HepG2 (cell line): ENCODE results near the gene HIGD1C. TPM values are rescaled to one million over a fixed set of nuclear protein-coding genes. Genes with fewer than 3 reads are reported as not detected.

Source experiments
- GABPA ChIP-seq, 2 experiments: IDR thresholded peaks; 2 replicates each; pipeline ENCODE4 v1.6.1; 2011 to 2016; ENCODE audit warnings: low read depth in 2 of 2, low read length in 1 of 2, missing biosample characterization in 1 of 2, missing genetic modification characterization in 1 of 2
- HNF4G ChIP-seq, 2 experiments: sonication (generic) in 1 of 2; formaldehyde crosslinking in 1 of 2; IDR thresholded peaks; 2 replicates each; pipeline versions ENCODE4 v1.4.0 to v1.6.1; 2011 to 2020; ENCODE audit warnings: borderline replicate concordance in 2 of 2, low read depth in 2 of 2, mild to moderate bottlenecking in 2 of 2, low read length in 1 of 2, missing genetic modification reagents in 1 of 2, moderate library complexity in 1 of 2
- KAT7 ChIP-seq: IDR thresholded peaks from 2 replicates; pipeline ENCODE4 v1.6.1; 2018; ENCODE audit warnings: borderline replicate concordance, missing compliant biosample characterization
- KDM5A ChIP-seq: fragments of 200-600 bp; sonication (generic); IDR thresholded peaks from 2 replicates; pipeline ENCODE4 v1.7.0; 2018; ENCODE audit warnings: antibody characterized with exemption, mild to moderate bottlenecking, low read length, borderline replicate concordance
- NFIB ChIP-seq: sonication (generic); formaldehyde crosslinking; IDR thresholded peaks from 2 replicates; pipeline ENCODE4 v1.9.0; 2021; ENCODE audit warnings: missing genetic modification reagents, mild to moderate bottlenecking, borderline replicate concordance
- U2AF1 ChIP-seq: fragments of 200-400 bp; formaldehyde crosslinking; optimal IDR thresholded peaks from 2 replicates; pipeline ENCODE3; 2017; ENCODE audit warnings: mild to moderate bottlenecking, low read depth, low read length
- ZBTB38 ChIP-seq: sonication (generic); formaldehyde crosslinking; IDR thresholded peaks from 2 replicates; pipeline ENCODE4 v1.5.1; 2020; ENCODE audit warnings: mild to moderate bottlenecking, missing genetic modification reagents
- ZBTB42 ChIP-seq: sonication (generic); formaldehyde crosslinking; IDR thresholded peaks from 2 replicates; pipeline ENCODE4 v1.5.0; 2020; ENCODE audit warnings: mild to moderate bottlenecking, missing genetic modification reagents
- ZFP36L1 ChIP-seq: sonication (generic); formaldehyde crosslinking; IDR thresholded peaks from 2 replicates; pipeline ENCODE4 v1.8.0; 2022; ENCODE audit warnings: mild to moderate bottlenecking, missing genetic modification reagents, moderate library complexity
- ZNF432 ChIP-seq: sonication (generic); formaldehyde crosslinking; IDR thresholded peaks from 2 replicates; pipeline ENCODE4 v1.5.0; 2020; ENCODE audit warnings: missing genetic modification reagents, mild to moderate bottlenecking, borderline replicate concordance
- ZNF547 ChIP-seq: sonication (generic); formaldehyde crosslinking; IDR thresholded peaks from 2 replicates; pipeline ENCODE4 v1.5.1; 2020; ENCODE audit warnings: mild to moderate bottlenecking, missing genetic modification reagents
- ZNF660 ChIP-seq: sonication (generic); formaldehyde crosslinking; IDR thresholded peaks from 2 replicates; pipeline ENCODE4 v1.5.1; 2020; ENCODE audit warnings: mild to moderate bottlenecking, low read depth, missing genetic modification reagents, borderline replicate concordance
- ZNF775 ChIP-seq: sonication (generic); formaldehyde crosslinking; IDR thresholded peaks from 2 replicates; pipeline ENCODE4 v1.4.0; 2020; ENCODE audit warnings: missing genetic modification reagents, mild to moderate bottlenecking, moderate library complexity, borderline replicate concordance
- ZNF780A ChIP-seq: sonication (generic); formaldehyde crosslinking; IDR thresholded peaks from 2 replicates; pipeline ENCODE4 v1.8.0; 2022; ENCODE audit warnings: mild to moderate bottlenecking, missing genetic modification reagents, moderate library complexity
- ZSCAN25 ChIP-seq: sonication (generic); formaldehyde crosslinking; IDR thresholded peaks from 2 replicates; pipeline ENCODE4 v1.8.0; 2022; ENCODE audit warnings: mild to moderate bottlenecking, missing genetic modification reagents
- polyA plus RNA-seq, 8 experiments: library from polyadenylated mRNA; depleted of rRNA in 3 of 8; stranded (reverse) in 7 of 8; unstranded in 1 of 8; fragments of >200 nt; fragmentation: Illumina TruSeq in 4 of 8; extraction: Trizol in 4 of 8; gene quantifications; 2 replicates each; pipeline versions ENCODE4 v1.2.1 to v1.2.3, GENCODE V29; 2011 to 2016; ENCODE audit warnings: low read depth in 4 of 8, missing spikeins in 1 of 8, mixed read lengths in 1 of 8; ENCODE audit not compliant: insufficient read depth in 1 of 8
- total RNA-seq, 5 experiments: library from RNA; depleted of rRNA; stranded (reverse); fragments of >200 nt; fragmentation: Illumina TruSeq; extraction: Trizol; gene quantifications; 2 replicates each; pipeline ENCODE4 v1.2.3, GENCODE V29; 2016; ENCODE audit warnings: low read depth in 1 of 5
- TF ChIP-seq, protein P1 (sequence below): sonication (generic); formaldehyde crosslinking; IDR thresholded peaks from 2 replicates; pipeline ENCODE4 v1.4.0; 2020; ENCODE audit warnings: missing genetic modification reagents
- TF ChIP-seq, protein P2 (sequence below): sonication (generic); formaldehyde crosslinking; IDR thresholded peaks from 2 replicates; pipeline ENCODE4 v1.4.0; 2020; ENCODE audit warnings: missing genetic modification reagents
- TF ChIP-seq, protein P3 (sequence below): sonication (generic); formaldehyde crosslinking; IDR thresholded peaks from 2 replicates; pipeline ENCODE4 v1.4.0; 2020; ENCODE audit warnings: missing genetic modification reagents

HIGD1C gene
- total and polyA plus RNA-seq, 2 of the 13 experiments (the other 11 are each of a cell fraction or from before 2014, with no cell fraction given): not detected

- TF ChIP-seq ZNF660 (CRISPR knock-in tag) (no peak), HNF4G (IDR thresholded peaks at IDR 0.05; ENCODE audit: borderline replicate concordance, low read depth, low read length) (no peak), HNF4G (CRISPR knock-in tag; IDR thresholded peaks at IDR 0.05; ENCODE audit: borderline replicate concordance, low read depth) (no peak), ZNF775 (no peak), ZSCAN25 (CRISPR knock-in tag) (peak; percentile 54; the same call in 1 of the 2 replicates), GABPA (IDR thresholded peaks at IDR 0.05; ENCODE audit: low read depth, low read length) (no peak), GABPA (CRISPR knock-in tag; IDR thresholded peaks at IDR 0.05; ENCODE audit: low read depth) (no peak), ZNF780A (CRISPR knock-in tag) (no peak), ZFP36L1 (CRISPR knock-in tag) (no peak), U2AF1 (no peak), ZBTB38 (CRISPR knock-in tag) (no peak), ZNF432 (CRISPR knock-in tag) (no peak), ZNF547 (CRISPR knock-in tag) (0 out of 2 replicates have a peak, but pooled peaks have one; percentile 24), KDM5A (no peak; the same call in 1 of the 2 replicates), ZBTB42 (CRISPR knock-in tag) (no peak), KAT7 (CRISPR knock-in tag) (no peak), NFIB (CRISPR knock-in tag) (no peak)
- TF ChIP-seq, protein P1, sequence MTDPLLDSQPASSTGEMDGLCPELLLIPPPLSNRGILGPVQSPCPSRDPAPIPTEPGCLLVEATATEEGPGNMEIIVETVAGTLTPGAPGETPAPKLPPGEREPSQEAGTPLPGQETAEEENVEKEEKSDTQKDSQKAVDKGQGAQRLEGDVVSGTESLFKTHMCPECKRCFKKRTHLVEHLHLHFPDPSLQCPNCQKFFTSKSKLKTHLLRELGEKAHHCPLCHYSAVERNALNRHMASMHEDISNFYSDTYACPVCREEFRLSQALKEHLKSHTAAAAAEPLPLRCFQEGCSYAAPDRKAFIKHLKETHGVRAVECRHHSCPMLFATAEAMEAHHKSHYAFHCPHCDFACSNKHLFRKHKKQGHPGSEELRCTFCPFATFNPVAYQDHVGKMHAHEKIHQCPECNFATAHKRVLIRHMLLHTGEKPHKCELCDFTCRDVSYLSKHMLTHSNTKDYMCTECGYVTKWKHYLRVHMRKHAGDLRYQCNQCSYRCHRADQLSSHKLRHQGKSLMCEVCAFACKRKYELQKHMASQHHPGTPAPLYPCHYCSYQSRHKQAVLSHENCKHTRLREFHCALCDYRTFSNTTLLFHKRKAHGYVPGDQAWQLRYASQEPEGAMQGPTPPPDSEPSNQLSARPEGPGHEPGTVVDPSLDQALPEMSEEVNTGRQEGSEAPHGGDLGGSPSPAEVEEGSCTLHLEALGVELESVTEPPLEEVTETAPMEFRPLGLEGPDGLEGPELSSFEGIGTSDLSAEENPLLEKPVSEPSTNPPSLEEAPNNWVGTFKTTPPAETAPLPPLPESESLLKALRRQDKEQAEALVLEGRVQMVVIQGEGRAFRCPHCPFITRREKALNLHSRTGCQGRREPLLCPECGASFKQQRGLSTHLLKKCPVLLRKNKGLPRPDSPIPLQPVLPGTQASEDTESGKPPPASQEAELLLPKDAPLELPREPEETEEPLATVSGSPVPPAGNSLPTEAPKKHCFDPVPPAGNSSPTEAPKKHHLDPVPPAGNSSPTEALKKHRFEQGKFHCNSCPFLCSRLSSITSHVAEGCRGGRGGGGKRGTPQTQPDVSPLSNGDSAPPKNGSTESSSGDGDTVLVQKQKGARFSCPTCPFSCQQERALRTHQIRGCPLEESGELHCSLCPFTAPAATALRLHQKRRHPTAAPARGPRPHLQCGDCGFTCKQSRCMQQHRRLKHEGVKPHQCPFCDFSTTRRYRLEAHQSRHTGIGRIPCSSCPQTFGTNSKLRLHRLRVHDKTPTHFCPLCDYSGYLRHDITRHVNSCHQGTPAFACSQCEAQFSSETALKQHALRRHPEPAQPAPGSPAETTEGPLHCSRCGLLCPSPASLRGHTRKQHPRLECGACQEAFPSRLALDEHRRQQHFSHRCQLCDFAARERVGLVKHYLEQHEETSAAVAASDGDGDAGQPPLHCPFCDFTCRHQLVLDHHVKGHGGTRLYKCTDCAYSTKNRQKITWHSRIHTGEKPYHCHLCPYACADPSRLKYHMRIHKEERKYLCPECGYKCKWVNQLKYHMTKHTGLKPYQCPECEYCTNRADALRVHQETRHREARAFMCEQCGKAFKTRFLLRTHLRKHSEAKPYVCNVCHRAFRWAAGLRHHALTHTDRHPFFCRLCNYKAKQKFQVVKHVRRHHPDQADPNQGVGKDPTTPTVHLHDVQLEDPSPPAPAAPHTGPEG (CRISPR knock-in tag): no peak
- TF ChIP-seq, protein P2, sequence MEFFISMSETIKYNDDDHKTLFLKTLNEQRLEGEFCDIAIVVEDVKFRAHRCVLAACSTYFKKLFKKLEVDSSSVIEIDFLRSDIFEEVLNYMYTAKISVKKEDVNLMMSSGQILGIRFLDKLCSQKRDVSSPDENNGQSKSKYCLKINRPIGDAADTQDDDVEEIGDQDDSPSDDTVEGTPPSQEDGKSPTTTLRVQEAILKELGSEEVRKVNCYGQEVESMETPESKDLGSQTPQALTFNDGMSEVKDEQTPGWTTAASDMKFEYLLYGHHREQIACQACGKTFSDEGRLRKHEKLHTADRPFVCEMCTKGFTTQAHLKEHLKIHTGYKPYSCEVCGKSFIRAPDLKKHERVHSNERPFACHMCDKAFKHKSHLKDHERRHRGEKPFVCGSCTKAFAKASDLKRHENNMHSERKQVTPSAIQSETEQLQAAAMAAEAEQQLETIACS (CRISPR knock-in tag): no peak
- TF ChIP-seq, protein P3, sequence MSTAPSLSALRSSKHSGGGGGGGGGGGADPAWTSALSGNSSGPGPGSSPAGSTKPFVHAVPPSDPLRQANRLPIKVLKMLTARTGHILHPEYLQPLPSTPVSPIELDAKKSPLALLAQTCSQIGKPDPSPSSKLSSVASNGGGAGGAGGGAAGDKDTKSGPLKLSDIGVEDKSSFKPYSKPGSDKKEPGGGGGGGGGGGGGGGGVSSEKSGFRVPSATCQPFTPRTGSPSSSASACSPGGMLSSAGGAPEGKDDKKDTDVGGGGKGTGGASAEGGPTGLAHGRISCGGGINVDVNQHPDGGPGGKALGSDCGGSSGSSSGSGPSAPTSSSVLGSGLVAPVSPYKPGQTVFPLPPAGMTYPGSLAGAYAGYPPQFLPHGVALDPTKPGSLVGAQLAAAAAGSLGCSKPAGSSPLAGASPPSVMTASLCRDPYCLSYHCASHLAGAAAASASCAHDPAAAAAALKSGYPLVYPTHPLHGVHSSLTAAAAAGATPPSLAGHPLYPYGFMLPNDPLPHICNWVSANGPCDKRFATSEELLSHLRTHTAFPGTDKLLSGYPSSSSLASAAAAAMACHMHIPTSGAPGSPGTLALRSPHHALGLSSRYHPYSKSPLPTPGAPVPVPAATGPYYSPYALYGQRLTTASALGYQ (CRISPR knock-in tag): no peak
Measured at GRCh38 chr12:50924439-50925341, 27.7 kb upstream of the HIGD1C start (continued).
